Endothelial cell of umbilical vein (primary cell): ENCODE results near the gene SNIP1. TPM values are rescaled to one million over a fixed set of nuclear protein-coding genes. Genes with fewer than 3 reads are reported as not detected.

Source experiments
- Bru-seq: library from RNA; stranded (reverse); fragments of 400-500 nt; gene quantifications from one replicate; lab custom pipeline; 2021; lab: Mats Ljungman, UMichigan
- BruChase-seq, 2 experiments: library from RNA; stranded (reverse); fragments of 400-500 nt; gene quantifications; one replicate each; lab custom pipeline; 2021; lab: Mats Ljungman, UMichigan
- BruUV-seq: library from RNA; stranded (reverse); fragments of 400-500 nt; replicated peaks from 2 replicates; lab custom pipeline; 2021; lab: Mats Ljungman, UMichigan
- CTCF ChIA-PET: fragments of 300-600, 350-600 bp; sonication (Branson Sonifier 250); formaldehyde crosslinking; loops from one replicate; lab custom pipeline; 2021; ENCODE audit warnings: antibody characterized with exemption, inconsistent platforms; lab: Charles Lee
- POLR2A ChIA-PET: fragments of 300-600, 350-600 bp; sonication (Branson Sonifier 250); formaldehyde crosslinking; loops from one replicate; lab custom pipeline; 2021; ENCODE audit warnings: antibody characterized with exemption, inconsistent platforms; lab: Charles Lee
- DNase-seq: peaks from one replicate; pipeline ENCODE4 v3.0.0-alpha.2; 2011; ENCODE audit warnings: low read depth, low spot score
- FAIRE-seq: peaks from 2 replicates; lab custom pipeline; 2011; peaks lifted over from hg19 to GRCh38; lab: Jason Lieb, UNC
- H2AFZ ChIP-seq: 2 replicates; pipeline ENCODE4 v1.6.0; 2012; ENCODE audit warnings: low read depth, low read length, control low read depth, inconsistent platforms
- H3K27ac ChIP-seq: 2 replicates; pipeline ENCODE4 v1.5.1; 2011; ENCODE audit warnings: low read depth, mild to moderate bottlenecking, control low read depth, low read length, moderate library complexity; ENCODE audit not compliant: insufficient read depth
- H3K27me3 ChIP-seq, 2 experiments: 2 replicates each; pipeline versions ENCODE4 v1.6.0 to v1.6.1; 2011; ENCODE audit warnings: low read length in 2 of 2, mixed read lengths in 1 of 2; ENCODE audit not compliant: control insufficient read depth in 2 of 2, insufficient read depth in 2 of 2
- H3K36me3 ChIP-seq, 2 experiments: 2 replicates in 1 of 2; 3 replicates in 1 of 2; pipeline ENCODE4 v1.5.1; 2011; ENCODE audit warnings: low read length in 2 of 2, mild to moderate bottlenecking in 1 of 2, moderate library complexity in 1 of 2; ENCODE audit not compliant: control insufficient read depth in 2 of 2, insufficient read depth in 2 of 2; ENCODE audit errors: extremely low read depth in 1 of 2
- H3K4me1 ChIP-seq: 3 replicates; pipeline ENCODE4 v1.5.1; 2011; ENCODE audit warnings: mild to moderate bottlenecking, low read length; ENCODE audit not compliant: control insufficient read depth, insufficient read depth; ENCODE audit errors: extremely low read depth
- H3K4me2 ChIP-seq: 2 replicates; pipeline ENCODE4 v1.6.1; 2011; ENCODE audit warnings: low read length, control low read depth, mixed read lengths; ENCODE audit not compliant: insufficient read depth
- H3K4me3 ChIP-seq, 3 experiments: fragments of 200-600 bp in 1 of 3; sonication (generic), shearing (Covaris generic) in 1 of 3; replicated peaks in 1 of 3; 2 replicates each; pipeline ENCODE4 v1.5.1; 2011 to 2016; ENCODE audit warnings: control low read depth in 3 of 3, low read length in 3 of 3, mild to moderate bottlenecking in 2 of 3, inconsistent platforms in 1 of 3, low read depth in 1 of 3, moderate library complexity in 1 of 3; ENCODE audit not compliant: insufficient read depth in 1 of 3
- H3K79me2 ChIP-seq: 2 replicates; pipeline ENCODE4 v1.6.0; 2012; ENCODE audit warnings: low read length, inconsistent platforms; ENCODE audit not compliant: control insufficient read depth, insufficient read depth
- H3K9ac ChIP-seq: replicated peaks from 2 replicates; pipeline ENCODE3; 2011; ENCODE audit warnings: low read length, control low read depth; ENCODE audit not compliant: insufficient read depth; ENCODE audit errors: extremely low read depth
- H3K9me1 ChIP-seq: replicated peaks from 3 replicates; pipeline ENCODE4 v1.6.0; 2011; ENCODE audit warnings: mild to moderate bottlenecking, low read length; ENCODE audit not compliant: control insufficient read depth, insufficient read depth; ENCODE audit errors: extremely low read depth
- H3K9me3 ChIP-seq: replicated peaks from 2 replicates; pipeline ENCODE4 v1.5.1; 2012; ENCODE audit warnings: low read length, inconsistent platforms; ENCODE audit not compliant: control insufficient read depth, insufficient read depth
- H4K20me1 ChIP-seq: replicated peaks from 2 replicates; pipeline ENCODE3; 2011; ENCODE audit warnings: mild to moderate bottlenecking, low read length; ENCODE audit not compliant: control insufficient read depth, insufficient read depth; ENCODE audit errors: extremely low read depth
- CTCF ChIP-seq, 2 donors: IDR thresholded peaks; 1 replicate in 1 of 2; 2 replicates in 1 of 2; pipeline ENCODE4 v1.5.1; 2011; ENCODE audit warnings: low read length in 2 of 2, mild to moderate bottlenecking in 2 of 2, moderate library complexity in 2 of 2, control low read depth in 1 of 2, inconsistent platforms in 1 of 2, low read depth in 1 of 2; ENCODE audit not compliant: insufficient read depth in 1 of 2; ENCODE audit errors: extremely low read depth in 1 of 2
- JUN ChIP-seq: IDR thresholded peaks from 2 replicates; pipeline ENCODE4 v1.6.1; 2011; ENCODE audit warnings: borderline replicate concordance, low read depth; ENCODE audit not compliant: insufficient read length, insufficient read depth
- MAX ChIP-seq: IDR thresholded peaks from 2 replicates; pipeline ENCODE4 v1.6.1; 2011; ENCODE audit not compliant: insufficient read depth, insufficient read length
- MYC ChIP-seq: IDR thresholded peaks from one replicate; pipeline ENCODE4 v1.6.1; 2011; ENCODE audit warnings: mild to moderate bottlenecking, low read depth, low read length
- POLR2A ChIP-seq: IDR thresholded peaks from 2 replicates; pipeline ENCODE4 v1.6.1; 2012; ENCODE audit warnings: low read depth, mild to moderate bottlenecking, control low read depth, low read length
- POLR2AphosphoS5 ChIP-seq: IDR thresholded peaks from 2 replicates; pipeline ENCODE4 v1.6.1; 2012; ENCODE audit warnings: low read depth, mild to moderate bottlenecking, control low read depth, low read length, moderate library complexity; ENCODE audit not compliant: insufficient read depth
- dilution Hi-C: fragments of 300-500 bp; cut with MboI; formaldehyde crosslinking; loops from one replicate; pipeline ENCODE4 v1.15.0; 2019; ENCODE audit warnings: low sequenced_read_pairs; ENCODE audit not compliant: extremely low pct_ligation_motif_present
- intact Hi-C: fragments of 100-400 bp; cut with micrococcal nuclease; formaldehyde crosslinking; loops from one replicate; pipeline ENCODE4 v1.10.0; 2022
- long read RNA-seq: library from polyadenylated mRNA; stranded (forward); transcript quantifications from one replicate; pipeline ENCODE4 v2.0.0, GENCODE V29; 2021
- polyA minus RNA-seq, 3 experiments: library from RNA; depleted of rRNA, polyadenylated mRNA; stranded (reverse); fragments of >200 nt; gene quantifications; 1 replicate in 1 of 3; 2 replicates in 2 of 3; pipeline ENCODE4 v1.2.3, GENCODE V29; 2011
- polyA plus RNA-seq, 4 experiments: library from polyadenylated mRNA; depleted of rRNA in 3 of 4; stranded (reverse) in 3 of 4; unstranded in 1 of 4; fragments of >200 nt; gene quantifications; 2 replicates each; pipeline versions ENCODE4 v1.2.1 to v1.2.3, GENCODE V29; 2011 to 2012; ENCODE audit warnings: missing spikeins in 1 of 4
- total RNA-seq: library from RNA; stranded (reverse); gene quantifications from 2 replicates; pipeline ENCODE4 v1.2.3, GENCODE V29; 2021

Gene SNIP1
- total RNA-seq (18.4 and 19.6 TPM in 2 replicates), polyA plus RNA-seq (3.7 and 5.0 TPM in 2 replicates), polyA minus RNA-seq (9.1 and 9.8 TPM in 2 replicates), Bru-seq, nascent RNA (percentile 84 among the genes with signal in this experiment), BruChase-seq, experiment 1, labeled RNA remaining after a 6-hour chase (percentile 73 among the genes with signal in this experiment), BruChase-seq, experiment 2, labeled RNA remaining after a 2-hour chase (percentile 88 among the genes with signal in this experiment)
- 3.5 and 4.4 TPM in 2 replicates for polyA plus RNA-seq (2011; cell fraction: cytosol; rRNA removed)
- polyA plus RNA-seq (2011; cell fraction: nucleus; rRNA removed): 10.6 and 12.2 TPM in 2 replicates
- polyA plus RNA-seq (2012): 6.6 TPM in 2 replicates
- 6.1 TPM for polyA minus RNA-seq (2011; cell fraction: cytosol; rRNA and poly(A)+ RNA removed)
- polyA minus RNA-seq (2011; cell fraction: nucleus; rRNA and poly(A)+ RNA removed): 17.6 and 21.3 TPM in 2 replicates
- long read RNA-seq, full-length matches to known transcripts: 4 of 7 reads
- long read RNA-seq, partial matches to known transcripts: 0 of 7 reads
- long read RNA-seq, other reads (novel, unspliced or antisense): 3 of 7 reads

GRCh38 chr1:37553927-37554808 lies at the start of gene SNIP1:
SNIP1 (minus strand) TSS chr1:37554293; CDS start chr1:37554229, 64 bp downstream.
- H3K4me1 ChIP-seq: peaks cover 14% of the 10 kb centered on the region
- peak within 1 kb of the TSS; percentile 90 for H3K4me2 ChIP-seq
- ChIA-PET CTCF (interaction anchor here (0.6 to 1.7 kb wide), 4 partner anchors 10 to 128 kb away, joined by 3 to 10 read pairs (median 4); partner anchors contain the start of gene MEAF6), POLR2A (interaction anchor here (1.5 kb wide), 1 partner anchor 39 kb away, joined by 3 read pairs; the partner anchor contains the start of gene MEAF6)
- no peaks in the 10 kb centered on the region for H4K20me1 ChIP-seq
- no TSS peak for BruUV-seq
- peak; percentile 93 for DNase-seq
- peak; percentile 98 for FAIRE-seq
- no peaks in the 10 kb centered on the region for H3K9me3 ChIP-seq
- H3K4me3 ChIP-seq: peak within 1 kb of the TSS; percentile 88 to 94 (median 88)
- peaks cover 36% of the 10 kb centered on the region for H3K79me2 ChIP-seq
- H3K27me3 ChIP-seq: no peaks in the 10 kb centered on the region
- TF ChIP-seq POLR2A (peak; percentile 56), MAX (peak; percentile 78), CTCF (IDR thresholded peaks at IDR 0.05; ENCODE audit: extremely low read depth in 1 of 2, insufficient read depth in 1 of 2, low read depth in 1 of 2, low read length in 2 of 2) (no peak), POLR2AphosphoS5 (peak; percentile 77), JUN (no peak), MYC (no peak)
- intact Hi-C loops (loop anchor here (1.0 to 5.0 kb wide), 4 partner anchors 20 to 97 kb away; partner anchors contain the start of gene MEAF6), dilution Hi-C loops (no loop called here)
- H3K36me3 ChIP-seq: peaks cover 0 to 2% of the 10 kb centered on the region in 2 experiments
- peak within 1 kb of the TSS; percentile 76 for H3K27ac ChIP-seq
- H3K9ac ChIP-seq: peak within 1 kb of the TSS; percentile 94
- peak within 1 kb of the TSS; percentile 79 for H2AFZ ChIP-seq
- H3K9me1 ChIP-seq: no peaks in the 10 kb centered on the region
